Measurements from ENCODE around the gene PTPN4. TPM values are rescaled to one million over a fixed set of nuclear protein-coding genes. Genes with fewer than 3 reads are reported as not detected.

PTPN4 gene
- total RNA-seq, 1 experiment from 2014 or later = 60.7 TPM

GRCh38 chr2:119753041-119753929 lies 6.4 kb upstream of the PTPN4 start:
- H3K4me3 ChIP-seq = no peak overlapping the region
- H3K27me3 ChIP-seq (ENCODE audit: insufficient read depth, low read depth) = no peaks in the 10 kb centered on the region
- ChIA-PET CTCF (interaction anchor here (0.6 to 1.0 kb wide), 3 partner anchors 277 to 365 kb away, joined by 3 to 15 read pairs (median 5); no protein-coding TSS in a partner anchor), POLR2A (ENCODE audit: unreplicated experiment) (no interaction called here)
- no peaks in the 10 kb centered on the region for H3K9me2 ChIP-seq (ENCODE audit: insufficient read depth)
- H2AFZ ChIP-seq = no peak overlapping the region
- H3K4me1 ChIP-seq (replicated peaks; ENCODE audit: insufficient read depth) = peaks cover 16% of the 10 kb centered on the region
- H3K4me2 ChIP-seq = no peak overlapping the region
- TF ChIP-seq EZH2 (IDR thresholded peaks at IDR 0.05; ENCODE audit: low read depth) = no peak
- TF ChIP-seq, protein P1, sequence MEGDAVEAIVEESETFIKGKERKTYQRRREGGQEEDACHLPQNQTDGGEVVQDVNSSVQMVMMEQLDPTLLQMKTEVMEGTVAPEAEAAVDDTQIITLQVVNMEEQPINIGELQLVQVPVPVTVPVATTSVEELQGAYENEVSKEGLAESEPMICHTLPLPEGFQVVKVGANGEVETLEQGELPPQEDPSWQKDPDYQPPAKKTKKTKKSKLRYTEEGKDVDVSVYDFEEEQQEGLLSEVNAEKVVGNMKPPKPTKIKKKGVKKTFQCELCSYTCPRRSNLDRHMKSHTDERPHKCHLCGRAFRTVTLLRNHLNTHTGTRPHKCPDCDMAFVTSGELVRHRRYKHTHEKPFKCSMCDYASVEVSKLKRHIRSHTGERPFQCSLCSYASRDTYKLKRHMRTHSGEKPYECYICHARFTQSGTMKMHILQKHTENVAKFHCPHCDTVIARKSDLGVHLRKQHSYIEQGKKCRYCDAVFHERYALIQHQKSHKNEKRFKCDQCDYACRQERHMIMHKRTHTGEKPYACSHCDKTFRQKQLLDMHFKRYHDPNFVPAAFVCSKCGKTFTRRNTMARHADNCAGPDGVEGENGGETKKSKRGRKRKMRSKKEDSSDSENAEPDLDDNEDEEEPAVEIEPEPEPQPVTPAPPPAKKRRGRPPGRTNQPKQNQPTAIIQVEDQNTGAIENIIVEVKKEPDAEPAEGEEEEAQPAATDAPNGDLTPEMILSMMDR (conservative IDR thresholded peaks at IDR 0.05) = peak; percentile 73
- no peaks in the 10 kb centered on the region for H3K36me3 ChIP-seq (ENCODE audit: low read depth)
- no TSS peak for BruUV-seq (replicated peaks)
- intact Hi-C loops (cut with micrococcal nuclease; ENCODE audit: unreplicated experiment) = loop anchor here (1.0 to 10.0 kb wide), 3 partner anchors 422 to 929 kb away; no protein-coding TSS in a partner anchor
- H3K9me3 ChIP-seq (ENCODE audit: insufficient read depth, low read depth) = no peaks in the 10 kb centered on the region
- no peaks in the 10 kb centered on the region for H4K20me1 ChIP-seq (ENCODE audit: insufficient read depth)
- no peaks in the 10 kb centered on the region for H3K79me2 ChIP-seq (ENCODE audit: low read depth)
- H3F3A ChIP-seq (ENCODE audit: insufficient read depth, low read depth) = peaks cover 9% of the 10 kb centered on the region; the same call in 1 of the 2 replicates
- DNase-seq = no peak
- H3K27ac ChIP-seq = no peak overlapping the region

DNA sequence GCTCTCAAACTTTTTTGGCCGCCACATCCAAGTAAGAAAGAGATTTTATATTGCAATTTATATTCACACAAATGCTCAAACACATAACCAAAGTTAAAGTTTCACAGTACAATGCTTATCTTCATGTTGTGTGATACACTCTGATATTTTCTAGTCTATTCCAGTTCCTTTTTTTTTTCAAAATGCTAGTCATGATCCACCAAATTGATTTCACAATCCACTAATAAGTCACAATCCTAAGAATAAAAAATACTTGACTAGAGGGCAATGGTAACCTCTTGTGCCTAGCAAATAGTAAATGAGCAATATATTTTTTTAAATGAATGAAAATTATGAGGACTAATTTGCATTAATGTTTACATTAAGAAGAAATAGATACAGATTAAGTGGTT lies 5.8 kb upstream of the PTPN4 start:
- ChIA-PET CTCF (interaction anchor here (0.6 to 1.0 kb wide), 2 partner anchors 355 to 365 kb away, joined by 5 to 15 read pairs; no protein-coding TSS in a partner anchor), POLR2A (ENCODE audit: unreplicated experiment) (no interaction called here)
- peaks cover 16% of the 10 kb centered on the region for H3K4me1 ChIP-seq (replicated peaks; ENCODE audit: insufficient read depth)
- no peak overlapping the region for H3K27ac ChIP-seq
- intact Hi-C loops (cut with micrococcal nuclease; ENCODE audit: unreplicated experiment) = loop anchor here (1.0 to 10.0 kb wide), 3 partner anchors 421 to 928 kb away; no protein-coding TSS in a partner anchor
- H3F3A ChIP-seq (ENCODE audit: insufficient read depth, low read depth) = peaks cover 15% of the 10 kb centered on the region
- BruUV-seq (replicated peaks) = no TSS peak
- no peaks in the 10 kb centered on the region for H3K9me3 ChIP-seq (ENCODE audit: insufficient read depth, low read depth)
- no peak overlapping the region for H2AFZ ChIP-seq
- H3K4me3 ChIP-seq = no peak overlapping the region
- H3K4me2 ChIP-seq = no peak overlapping the region
- no peaks in the 10 kb centered on the region for H3K79me2 ChIP-seq (ENCODE audit: low read depth)
- H3K27me3 ChIP-seq (ENCODE audit: insufficient read depth, low read depth) = no peaks in the 10 kb centered on the region
- no peaks in the 10 kb centered on the region for H4K20me1 ChIP-seq (ENCODE audit: insufficient read depth)
- DNase-seq = no peak
- H3K9me2 ChIP-seq (ENCODE audit: insufficient read depth) = no peaks in the 10 kb centered on the region
- no peak for TF ChIP-seq EZH2 (IDR thresholded peaks at IDR 0.05; ENCODE audit: low read depth)
- TF ChIP-seq, protein P1 (conservative IDR thresholded peaks at IDR 0.05) = no peak
- H3K36me3 ChIP-seq (ENCODE audit: low read depth) = no peaks in the 10 kb centered on the region

DNA sequence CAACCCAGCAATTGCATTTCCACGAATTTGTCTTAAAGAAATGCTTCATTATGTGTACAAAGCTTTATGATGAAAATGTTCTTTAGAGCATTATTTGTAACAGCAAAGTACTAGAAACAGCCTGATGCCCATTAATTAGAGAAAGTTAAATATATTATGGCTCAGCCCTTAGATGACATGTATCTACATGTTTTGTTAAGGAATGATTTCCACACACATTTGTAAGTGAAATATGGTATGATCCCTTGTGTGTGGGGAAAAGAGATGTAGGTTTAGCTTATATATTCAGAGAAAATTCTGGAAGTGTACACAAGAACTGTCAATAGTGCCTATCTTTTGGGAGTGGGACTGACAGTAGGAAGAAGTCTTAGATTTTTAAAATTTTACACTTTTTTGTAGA lies 3.8 kb upstream of the PTPN4 start:
- intact Hi-C loops (cut with micrococcal nuclease; ENCODE audit: unreplicated experiment) = loop anchor here (5.0 to 10.0 kb wide), 3 partner anchors 351 to 556 kb away; no protein-coding TSS in a partner anchor
- no TSS peak for BruUV-seq (replicated peaks)
- CTCF ChIA-PET = interaction anchor here (0.6 kb wide), 1 partner anchor 259 kb away, joined by 3 read pairs; no protein-coding TSS in a partner anchor

More for the DNA sequence above, 3.8 kb upstream of the PTPN4 start:
- Histone ChIP-seq H3K27me3 (ENCODE audit: insufficient read depth, low read depth) (no peaks in the 10 kb centered on the region), H3K4me1 (replicated peaks; ENCODE audit: insufficient read depth) (0 out of 2 replicates have a peak, but pooled peaks cover 8% of the 10 kb centered on the region), H3K27ac (no peak overlapping the region), H3K79me2 (ENCODE audit: low read depth) (peaks cover 8% of the 10 kb centered on the region), H2AFZ (no peak overlapping the region), H3K9me2 (ENCODE audit: insufficient read depth) (no peaks in the 10 kb centered on the region), H3K36me3 (ENCODE audit: low read depth) (no peaks in the 10 kb centered on the region), H3K9me3 (ENCODE audit: insufficient read depth, low read depth) (no peaks in the 10 kb centered on the region), H3K4me2 (no peak overlapping the region), H4K20me1 (ENCODE audit: insufficient read depth) (no peaks in the 10 kb centered on the region), H3F3A (ENCODE audit: insufficient read depth, low read depth) (peaks cover 17% of the 10 kb centered on the region), H3K4me3 (no peak overlapping the region)
- no peak for DNase-seq
- POLR2A ChIA-PET (ENCODE audit: unreplicated experiment) = interaction anchor here (0.7 kb wide), 2 partner anchors 9 to 23 kb away, joined by 3 to 10 read pairs; no protein-coding TSS in a partner anchor
- TF ChIP-seq, protein P1 (conservative IDR thresholded peaks at IDR 0.05) = no peak
- TF ChIP-seq EZH2 (IDR thresholded peaks at IDR 0.05; ENCODE audit: low read depth) = no peak

Data from PC-9 (cell line).